Thyroid gland (tissue), 4 donors: ENCODE measurements around the gene SMARCA4.

ENCODE experiments used
- CTCF ChIP-seq, 6 experiments: fragments of 200-600 bp in 3 of 6; fragments of 450-650 bp in 3 of 6; sonication (generic) in 3 of 6; IDR thresholded peaks; one replicate each; pipeline ENCODE4 v1.5.1; 2016 to 2019; ENCODE audit warnings: antibody characterized with exemption in 6 of 6, mild to moderate bottlenecking in 2 of 6, inconsistent platforms in 1 of 6, moderate library complexity in 1 of 6
- POLR2A ChIP-seq, 2 donors: fragments of 450-650 bp; IDR thresholded peaks; one replicate each; pipeline ENCODE4 v1.6.1; 2017; ENCODE audit warnings: antibody characterized with exemption in 2 of 2, mild to moderate bottlenecking in 2 of 2, moderate library complexity in 1 of 2

- TF ChIP-seq CTCF (IDR thresholded peaks at IDR 0.05): no peak
- TF ChIP-seq POLR2A (IDR thresholded peaks at IDR 0.05): no peak
Measured at GRCh38 chr19:10927730-10928562, 32.9 kb upstream of the SMARCA4 start.
